WTC11 (cell line): Measurements from ENCODE around the gene KRT72.

Experiments used
- CTCF ChIP-seq: fragments of 200-600 bp; IDR thresholded peaks from 2 replicates; pipeline ENCODE4 v1.8.0; 2022; ENCODE audit warnings: antibody characterized with exemption
- ETV6 ChIP-seq: sonication (generic); formaldehyde crosslinking; IDR thresholded peaks from 2 replicates; pipeline ENCODE4 v1.8.1; 2022; ENCODE audit warnings: mild to moderate bottlenecking, missing genetic modification reagents
- NR2C2 ChIP-seq: sonication (generic); formaldehyde crosslinking; IDR thresholded peaks from 2 replicates; pipeline ENCODE4 v1.8.0; 2022; ENCODE audit warnings: mild to moderate bottlenecking, missing genetic modification reagents
- ZNF263 ChIP-seq: sonication (generic); formaldehyde crosslinking; IDR thresholded peaks from 2 replicates; pipeline ENCODE4 v1.8.1; 2022; ENCODE audit warnings: low read depth, mild to moderate bottlenecking, moderate library complexity, missing genetic modification reagents
- ZSCAN18 ChIP-seq: fragments of 250-450 bp; sonication (Bioruptor Pico); IDR thresholded peaks from 2 replicates; pipeline ENCODE4 v2.1.2; 2022; ENCODE audit warnings: mild to moderate bottlenecking, moderate library complexity

- TF ChIP-seq CTCF = no peak
- TF ChIP-seq NR2C2 (CRISPR knock-in tag) = no peak
- TF ChIP-seq ETV6 = no peak
- no peak for TF ChIP-seq ZNF263 (CRISPR knock-in tag)
- no peak for TF ChIP-seq ZSCAN18 (CRISPR knock-in tag)
These were observed 17.0 kb downstream of the KRT72 start for GRCh38 chr12:52584156-52584682.
